Esophagus squamous epithelium (tissue), 5 donors: ENCODE measurements around the gene LRRC26. TPM values are rescaled to one million over a fixed set of nuclear protein-coding genes. Genes with fewer than 3 reads are reported as not detected.

Source experiments
- DNase-seq: peaks from one replicate; lab custom pipeline; 2025; lab: John Stamatoyannopoulos, UW
- H3K27ac ChIP-seq, 4 donors: fragments of 200-600 bp; sonication (generic); one replicate each; pipeline ENCODE4 v1.5.1; 2016 to 2019; ENCODE audit warnings: mild to moderate bottlenecking in 1 of 4
- H3K27me3 ChIP-seq, 4 donors: fragments of 200-600 bp; sonication (generic); 1 replicate in 3 of 4; 2 replicates in 1 of 4; pipeline versions ENCODE4 v1.5.1 to v1.6.0; 2017 to 2021; ENCODE audit warnings: antibody characterized with exemption in 1 of 4
- H3K36me3 ChIP-seq, 3 donors: fragments of 200-600 bp; sonication (generic); one replicate each; pipeline ENCODE4 v1.5.1; 2016 to 2019
- H3K4me1 ChIP-seq, 3 donors: fragments of 200-600 bp; sonication (generic); one replicate each; pipeline ENCODE4 v1.5.1; 2017 to 2019
- H3K4me3 ChIP-seq, 4 donors: fragments of 200-600 bp; sonication (generic); 1 replicate in 3 of 4; 2 replicates in 1 of 4; pipeline ENCODE4 v1.5.1; 2016 to 2019; ENCODE audit warnings: mild to moderate bottlenecking in 2 of 4, moderate library complexity in 1 of 4
- H3K9me3 ChIP-seq, 3 donors: fragments of 200-600 bp; sonication (generic); one replicate each; pipeline ENCODE4 v1.5.1; 2016 to 2019
- POLR2A ChIP-seq, 4 donors: fragments of 450-650 bp; IDR thresholded peaks; one replicate each; pipeline ENCODE4 v1.6.1; 2017; ENCODE audit warnings: antibody characterized with exemption in 4 of 4, mild to moderate bottlenecking in 4 of 4, moderate library complexity in 3 of 4
- whole genome bisulfite sequencing, 2 donors: methylation state at CpG; one replicate each; pipeline ENCODE4 v1.1.5; 2018; 5-methylcytosine and 5-hydroxymethylcytosine counted together
- intact Hi-C: fragments of 100-400 bp; cut with DNase I; formaldehyde crosslinking; loops from one replicate; pipeline ENCODE4 v1.15.0; 2022
- total RNA-seq, 4 donors: library from RNA; depleted of rRNA; stranded (reverse); fragments of >200 nt; gene quantifications; one replicate each; pipeline ENCODE4 v1.1.0, GENCODE V29; 2016
- TF ChIP-seq, protein P1 (sequence below), 6 experiments: fragments of 450-650 bp in 4 of 6; fragments of 200-600 bp in 2 of 6; sonication (generic) in 2 of 6; IDR thresholded peaks; one replicate each; pipeline ENCODE4 v1.5.1; 2016 to 2019; ENCODE audit warnings: antibody characterized with exemption in 6 of 6, mild to moderate bottlenecking in 4 of 6, moderate library complexity in 4 of 6
- donor health status: DM: yes; HTN: yes; CAD: no.

The LRRC26 gene
- total RNA-seq, 4 donors from 2014 or later = 0.82 to 3.7 (median 0.95) TPM; not detected in 1

DNA sequence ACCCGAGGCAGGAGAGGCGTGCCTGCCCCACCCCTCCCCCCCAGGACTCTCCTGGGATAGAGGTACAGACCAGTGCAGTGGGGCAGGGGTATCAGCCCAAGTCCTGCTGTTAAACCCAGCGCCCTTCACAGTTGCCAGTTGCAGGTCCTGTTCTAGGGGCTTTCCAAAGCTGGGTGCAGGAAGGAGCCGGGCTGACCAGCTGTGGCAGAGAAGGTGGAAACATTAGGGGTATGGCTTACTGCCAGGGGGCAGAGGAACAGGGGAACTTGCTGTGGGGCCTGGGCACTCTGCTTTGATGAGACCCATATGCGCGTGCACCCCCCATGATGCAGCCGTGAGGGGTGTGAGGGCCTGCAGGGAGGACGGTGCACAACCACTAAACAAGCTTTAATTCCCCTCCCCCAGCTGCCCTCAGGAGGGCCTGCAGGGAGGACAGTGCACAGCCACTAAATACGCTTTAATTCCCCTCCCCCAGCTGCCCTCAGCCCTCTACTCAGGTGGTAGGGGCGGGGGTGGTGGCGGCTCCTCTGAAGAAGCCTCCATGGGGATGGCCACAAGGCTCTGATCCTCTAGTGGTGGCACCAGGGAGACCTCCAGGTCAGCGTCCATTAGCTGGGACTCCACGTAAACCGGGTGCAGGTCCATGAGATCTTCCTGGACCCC lies 766 bp upstream of the LRRC26 start:
- Histone ChIP-seq H3K27me3 (peaks cover 23 to 100% (median 33%) of the 10 kb centered on the region in 4 donors), H3K9me3 (no peaks in the 10 kb centered on the region), H3K36me3 (no peaks in the 10 kb centered on the region), H3K4me1 (peaks cover 13 to 75% (median 29%) of the 10 kb centered on the region in 3 donors), H3K4me3 (no peak overlapping the region), H3K27ac (no peak overlapping the region)
- intact Hi-C loops = no loop called here
- TF ChIP-seq, protein P1, sequence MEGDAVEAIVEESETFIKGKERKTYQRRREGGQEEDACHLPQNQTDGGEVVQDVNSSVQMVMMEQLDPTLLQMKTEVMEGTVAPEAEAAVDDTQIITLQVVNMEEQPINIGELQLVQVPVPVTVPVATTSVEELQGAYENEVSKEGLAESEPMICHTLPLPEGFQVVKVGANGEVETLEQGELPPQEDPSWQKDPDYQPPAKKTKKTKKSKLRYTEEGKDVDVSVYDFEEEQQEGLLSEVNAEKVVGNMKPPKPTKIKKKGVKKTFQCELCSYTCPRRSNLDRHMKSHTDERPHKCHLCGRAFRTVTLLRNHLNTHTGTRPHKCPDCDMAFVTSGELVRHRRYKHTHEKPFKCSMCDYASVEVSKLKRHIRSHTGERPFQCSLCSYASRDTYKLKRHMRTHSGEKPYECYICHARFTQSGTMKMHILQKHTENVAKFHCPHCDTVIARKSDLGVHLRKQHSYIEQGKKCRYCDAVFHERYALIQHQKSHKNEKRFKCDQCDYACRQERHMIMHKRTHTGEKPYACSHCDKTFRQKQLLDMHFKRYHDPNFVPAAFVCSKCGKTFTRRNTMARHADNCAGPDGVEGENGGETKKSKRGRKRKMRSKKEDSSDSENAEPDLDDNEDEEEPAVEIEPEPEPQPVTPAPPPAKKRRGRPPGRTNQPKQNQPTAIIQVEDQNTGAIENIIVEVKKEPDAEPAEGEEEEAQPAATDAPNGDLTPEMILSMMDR (IDR thresholded peaks at IDR 0.05) = no peak
- no peak for TF ChIP-seq POLR2A (IDR thresholded peaks at IDR 0.05)
- 32 to 71% methylated on average over 1 to 5 of the region's 14 CpGs for WGBS, 2 donors
- no peak for DNase-seq

DNA sequence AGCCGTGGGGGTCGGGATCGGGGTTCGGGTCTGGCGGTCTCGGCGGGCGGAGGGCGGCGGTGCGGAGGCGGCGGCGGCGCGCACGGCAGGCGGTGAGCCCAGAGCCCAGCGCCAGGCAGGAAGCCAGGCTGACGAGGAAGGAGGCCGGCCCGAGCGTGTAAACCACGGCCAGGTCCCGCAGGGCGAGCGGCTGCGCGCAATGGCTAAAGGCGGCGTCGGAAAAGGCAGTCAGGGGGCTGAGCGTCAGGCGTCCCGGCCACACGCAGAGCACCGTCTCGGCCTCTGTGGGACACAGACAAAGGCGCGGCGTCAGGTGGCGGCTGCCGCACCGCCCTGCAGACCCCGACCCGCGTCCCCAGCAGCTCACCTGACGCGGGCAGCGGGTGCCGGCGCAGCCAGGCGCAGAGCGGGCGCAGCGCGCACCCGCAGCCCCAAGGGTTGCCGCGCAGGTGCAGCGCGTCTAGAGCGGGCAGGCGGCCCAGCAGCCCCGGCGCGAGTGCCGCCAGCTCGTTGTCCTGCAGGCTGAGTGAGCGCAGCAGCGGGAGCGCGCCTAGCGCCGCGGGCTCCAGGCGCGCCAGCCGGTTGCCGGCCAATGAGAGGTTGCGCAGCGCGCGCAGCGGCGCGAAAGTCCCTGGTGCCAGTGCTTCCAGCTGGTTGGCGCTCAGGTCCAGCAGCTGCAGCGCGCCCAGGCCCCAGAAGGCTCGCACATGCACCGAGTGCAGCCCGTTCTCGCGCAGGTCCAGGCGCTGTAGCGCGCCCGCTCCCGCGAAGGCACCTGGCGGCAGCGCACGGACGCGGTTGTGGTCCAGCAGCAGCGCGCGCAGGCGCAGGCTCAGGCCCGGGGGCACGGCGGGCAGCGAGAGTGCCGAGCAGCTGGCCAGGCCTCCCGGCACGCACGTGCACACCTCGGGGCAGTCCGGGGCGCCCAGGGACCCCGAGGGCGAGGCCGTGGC lies 671 bp downstream of the LRRC26 start:
- no peaks in the 10 kb centered on the region for H3K9me3 ChIP-seq
- WGBS, 2 donors = 0% methylated on average over 33 of the region's 124 CpGs; no CpG with 5 or more reads in 1 of the 2 donors
- peak overlapping the region; percentile 26 to 58 (median 36) for H3K4me3 ChIP-seq
- peaks cover 10 to 60% (median 29%) of the 10 kb centered on the region in 3 donors for H3K4me1 ChIP-seq
- no peak overlapping the region for H3K27ac ChIP-seq
- H3K27me3 ChIP-seq = peaks cover 30 to 100% (median 45%) of the 10 kb centered on the region in 4 donors
- intact Hi-C loops = no loop called here
- DNase-seq = no peak
- H3K36me3 ChIP-seq = no peaks in the 10 kb centered on the region
- TF ChIP-seq, protein P1 (IDR thresholded peaks at IDR 0.05) = no peak
- no peak for TF ChIP-seq POLR2A (IDR thresholded peaks at IDR 0.05)

DNA sequence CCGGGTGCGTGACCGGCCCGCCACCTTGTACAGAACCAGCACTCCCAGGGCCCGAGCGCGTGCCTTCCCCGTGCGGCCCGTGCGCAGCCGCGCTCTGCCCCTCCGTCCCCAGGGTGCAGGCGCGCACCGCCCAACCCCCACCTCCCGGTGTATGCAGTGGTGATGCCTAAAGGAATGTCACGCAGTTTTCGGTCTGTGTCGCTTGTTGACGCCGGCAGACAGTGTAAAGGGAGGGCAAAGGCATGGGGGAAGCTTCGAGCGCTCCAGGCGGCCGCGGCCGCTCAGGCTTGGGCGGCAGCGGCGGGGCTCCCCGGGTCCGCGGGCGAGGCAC lies 1.3 kb downstream of the LRRC26 start:
- Histone ChIP-seq H3K4me1 (peaks cover 11 to 56% (median 29%) of the 10 kb centered on the region in 3 donors), H3K27me3 (peaks cover 30 to 100% (median 51%) of the 10 kb centered on the region in 4 donors), H3K9me3 (no peaks in the 10 kb centered on the region), H3K4me3 (peak overlapping the region; percentile 26 to 58 (median 36)), H3K27ac (no peak overlapping the region), H3K36me3 (no peaks in the 10 kb centered on the region)
- intact Hi-C loops = no loop called here
- DNase-seq = no peak
- 0% methylated on average over 1 of the region's 36 CpGs; no CpG with 5 or more reads in 1 of the 2 donors for WGBS, 2 donors
- no peak for TF ChIP-seq POLR2A (IDR thresholded peaks at IDR 0.05)
- TF ChIP-seq, protein P1 (IDR thresholded peaks at IDR 0.05) = no peak

DNA sequence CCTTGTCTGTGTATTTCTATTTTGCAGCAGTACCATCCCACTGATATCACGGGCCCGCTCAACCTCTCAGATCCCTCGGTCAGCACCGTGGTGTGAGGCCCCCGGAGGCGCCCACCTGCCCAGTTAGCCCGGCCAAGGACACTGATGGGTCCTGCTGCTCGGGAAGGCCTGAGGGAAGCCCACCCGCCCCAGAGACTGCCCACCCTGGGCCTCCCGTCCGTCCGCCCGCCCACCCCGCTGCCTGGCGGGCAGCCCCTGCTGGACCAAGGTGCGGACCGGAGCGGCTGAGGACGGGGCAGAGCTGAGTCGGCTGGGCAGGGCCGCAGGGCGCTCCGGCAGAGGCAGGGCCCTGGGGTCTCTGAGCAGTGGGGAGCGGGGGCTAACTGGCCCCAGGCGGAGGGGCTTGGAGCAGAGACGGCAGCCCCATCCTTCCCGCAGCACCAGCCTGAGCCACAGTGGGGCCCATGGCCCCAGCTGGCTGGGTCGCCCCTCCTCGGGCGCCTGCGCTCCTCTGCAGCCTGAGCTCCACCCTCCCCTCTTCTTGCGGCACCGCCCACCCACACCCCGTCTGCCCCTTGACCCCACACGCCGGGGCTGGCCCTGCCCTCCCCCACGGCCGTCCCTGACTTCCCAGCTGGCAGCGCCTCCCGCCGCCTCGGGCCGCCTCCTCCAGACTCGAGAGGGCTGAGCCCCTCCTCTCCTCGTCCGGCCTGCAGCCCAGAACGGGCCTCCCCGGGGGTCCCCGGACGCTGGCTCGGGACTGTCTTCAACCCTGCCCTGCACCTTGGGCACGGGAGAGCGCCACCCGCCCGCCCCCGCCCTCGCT lies 1.9 kb downstream of the LRRC26 start:
- TF ChIP-seq, protein P1 (IDR thresholded peaks at IDR 0.05) = no peak
- no peak for TF ChIP-seq POLR2A (IDR thresholded peaks at IDR 0.05)
- DNase-seq = no peak
- H3K9me3 ChIP-seq = no peaks in the 10 kb centered on the region
- no peak overlapping the region for H3K27ac ChIP-seq
- H3K4me3 ChIP-seq = peak overlapping the region; percentile 26 to 58 (median 36)
- peaks cover 17 to 56% (median 29%) of the 10 kb centered on the region in 3 donors for H3K4me1 ChIP-seq
- H3K27me3 ChIP-seq = peaks cover 34 to 100% (median 56%) of the 10 kb centered on the region in 4 donors
- no peaks in the 10 kb centered on the region for H3K36me3 ChIP-seq
- no CpG with 5 or more reads among the region's 57 CpGs for WGBS, 2 donors
- intact Hi-C loops = no loop called here
